ENCODE results near the gene SLC18A3.

DNA sequence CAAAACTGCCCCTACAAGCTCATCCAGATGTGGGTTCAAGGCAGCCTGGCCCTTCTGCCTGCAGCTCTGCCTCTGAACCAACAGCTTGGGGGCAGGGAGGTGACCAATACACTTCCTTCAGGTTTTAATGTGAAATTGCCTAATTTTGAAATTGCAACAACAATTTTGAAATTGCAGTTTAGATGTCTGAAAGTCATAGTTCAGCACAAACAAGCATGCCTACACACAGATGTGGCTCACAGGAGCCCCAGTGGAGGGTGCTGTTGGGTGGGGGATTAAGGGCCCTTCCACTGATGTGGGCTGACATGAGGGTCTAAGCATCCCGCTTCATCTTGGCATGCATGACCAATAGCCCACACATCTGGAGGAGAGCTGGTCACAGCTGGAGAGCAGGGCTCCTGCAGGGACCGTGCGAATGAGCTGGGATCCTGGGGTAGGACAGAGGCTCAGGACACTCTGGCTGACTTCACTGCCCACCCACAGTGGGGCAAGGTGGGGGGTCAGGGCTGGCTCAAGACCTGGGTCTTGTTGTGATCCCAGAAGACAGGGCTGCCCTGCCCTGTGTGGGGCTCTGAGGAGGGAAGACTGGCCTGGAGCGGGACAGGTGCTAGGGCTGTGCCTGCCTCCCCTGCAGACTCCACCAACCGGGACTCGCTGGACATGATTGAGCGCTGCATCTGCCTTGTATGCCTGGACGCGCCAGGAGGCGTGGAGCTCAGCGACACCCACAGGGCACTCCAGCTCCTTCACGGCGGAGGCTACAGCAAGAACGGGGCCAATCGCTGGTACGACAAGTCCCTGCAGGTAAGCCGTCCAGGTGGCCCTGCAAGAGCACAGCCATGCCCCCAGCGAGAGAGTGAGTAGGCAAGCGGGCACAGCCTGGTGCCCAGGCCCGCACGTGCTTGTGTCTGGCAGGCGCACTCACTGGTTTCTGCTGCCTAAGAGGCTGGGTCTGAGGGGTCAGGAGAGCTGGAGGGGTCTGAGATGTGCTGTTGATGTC lies 36.1 kb downstream of the SLC18A3 start:
- TF ChIP-seq, protein P1, sequence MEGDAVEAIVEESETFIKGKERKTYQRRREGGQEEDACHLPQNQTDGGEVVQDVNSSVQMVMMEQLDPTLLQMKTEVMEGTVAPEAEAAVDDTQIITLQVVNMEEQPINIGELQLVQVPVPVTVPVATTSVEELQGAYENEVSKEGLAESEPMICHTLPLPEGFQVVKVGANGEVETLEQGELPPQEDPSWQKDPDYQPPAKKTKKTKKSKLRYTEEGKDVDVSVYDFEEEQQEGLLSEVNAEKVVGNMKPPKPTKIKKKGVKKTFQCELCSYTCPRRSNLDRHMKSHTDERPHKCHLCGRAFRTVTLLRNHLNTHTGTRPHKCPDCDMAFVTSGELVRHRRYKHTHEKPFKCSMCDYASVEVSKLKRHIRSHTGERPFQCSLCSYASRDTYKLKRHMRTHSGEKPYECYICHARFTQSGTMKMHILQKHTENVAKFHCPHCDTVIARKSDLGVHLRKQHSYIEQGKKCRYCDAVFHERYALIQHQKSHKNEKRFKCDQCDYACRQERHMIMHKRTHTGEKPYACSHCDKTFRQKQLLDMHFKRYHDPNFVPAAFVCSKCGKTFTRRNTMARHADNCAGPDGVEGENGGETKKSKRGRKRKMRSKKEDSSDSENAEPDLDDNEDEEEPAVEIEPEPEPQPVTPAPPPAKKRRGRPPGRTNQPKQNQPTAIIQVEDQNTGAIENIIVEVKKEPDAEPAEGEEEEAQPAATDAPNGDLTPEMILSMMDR (IDR thresholded peaks at IDR 0.05), result no peak
- TF ChIP-seq POLR2A (IDR thresholded peaks at IDR 0.05), result no peak
